Panc1 (cell line): ENCODE results near the gene KRTAP9-1. TPM values are rescaled to one million over a fixed set of nuclear protein-coding genes. Genes with fewer than 3 reads are reported as not detected.

Experiments used
- ATAC-seq: fragments of 200-7000 bp; cut with Tn5 transposase; 2 replicates; pipeline ENCODE4 v1.9.1; 2020; ENCODE audit warnings: mild to moderate bottlenecking, moderate library complexity
- BruUV-seq: library from RNA; stranded (reverse); fragments of 400-500 nt; replicated peaks from 2 replicates; lab custom pipeline; 2021; lab: Mats Ljungman, UMichigan
- CTCF ChIA-PET: fragments of 300-600 bp; sonication (Branson Sonifier 250); formaldehyde crosslinking; loops from one replicate; lab custom pipeline; 2022; ENCODE audit warnings: antibody characterized with exemption; lab: Charles Lee
- POLR2A ChIA-PET: fragments of 300-600 bp; sonication (Branson Sonifier 250); formaldehyde crosslinking; loops from one replicate; lab custom pipeline; 2022; ENCODE audit warnings: antibody characterized with exemption; lab: Charles Lee
- DNase-seq: peaks from one replicate; pipeline ENCODE4 v3.0.0-alpha.2; 2010; ENCODE audit warnings: low read depth, low spot score
- H3K27ac ChIP-seq: 2 replicates; pipeline ENCODE4 v1.5.1; 2011; ENCODE audit warnings: mild to moderate bottlenecking, low read length, inconsistent platforms
- H3K27me3 ChIP-seq: fragments of 200-500 bp; sonication (Bioruptor generic); 2 replicates; pipeline ENCODE4 v1.6.0; 2014; ENCODE audit warnings: low read length, inconsistent platforms; ENCODE audit not compliant: control insufficient read depth, insufficient read depth
- H3K36me3 ChIP-seq: fragments of 200-500 bp; sonication (Bioruptor generic); 2 replicates; pipeline ENCODE4 v1.5.1; 2014; ENCODE audit warnings: inconsistent platforms, mild to moderate bottlenecking, low read length, moderate library complexity; ENCODE audit not compliant: control insufficient read depth, insufficient read depth
- H3K4me1 ChIP-seq: 2 replicates; pipeline ENCODE4 v1.5.1; 2011; ENCODE audit warnings: inconsistent platforms, mild to moderate bottlenecking, low read length, moderate library complexity; ENCODE audit not compliant: control insufficient read depth, insufficient read depth
- H3K4me3 ChIP-seq, 2 experiments: 2 replicates each; pipeline ENCODE4 v1.5.1; 2011 to 2012; ENCODE audit warnings: low read depth in 2 of 2, low read length in 2 of 2, mild to moderate bottlenecking in 2 of 2, inconsistent platforms in 1 of 2, moderate library complexity in 1 of 2
- H3K9me3 ChIP-seq: fragments of 200-500 bp; sonication (Bioruptor generic); 2 replicates; pipeline ENCODE4 v1.5.1; 2014; ENCODE audit warnings: low read depth, mild to moderate bottlenecking, inconsistent platforms, low read length, moderate library complexity; ENCODE audit not compliant: control insufficient read depth, insufficient read depth
- POLR2AphosphoS5 ChIP-seq: IDR thresholded peaks from 2 replicates; pipeline ENCODE4 v1.6.1; 2012; ENCODE audit warnings: mild to moderate bottlenecking, low read depth, low read length, moderate library complexity
- SIN3A ChIP-seq: IDR thresholded peaks from 2 replicates; pipeline ENCODE4 v1.6.1; 2012; ENCODE audit warnings: low read depth, mild to moderate bottlenecking, low read length, moderate library complexity, borderline replicate concordance; ENCODE audit not compliant: insufficient read depth
- TCF7L2 ChIP-seq: IDR thresholded peaks from 2 replicates; pipeline ENCODE4 v1.6.1; 2011; ENCODE audit warnings: mild to moderate bottlenecking, low read depth, low read length, inconsistent platforms
- in situ Hi-C: cut with HindIII; loops from 2 replicates; pipeline ENCODE4 v1.10.0; 2016; ENCODE audit warnings: low sequenced_read_pairs, low pct_unique_long_range_greater_than_20kb
- intact Hi-C: fragments of 100-400 bp; cut with micrococcal nuclease; formaldehyde crosslinking; loops from one replicate; pipeline ENCODE4 v1.10.0; 2022; ENCODE audit not compliant: unreplicated experiment
- total RNA-seq: library from RNA; stranded (reverse); gene quantifications from one replicate; pipeline ENCODE4 v1.2.1, GENCODE V29; 2021; ENCODE audit not compliant: unreplicated experiment
- TF ChIP-seq, protein P1 (sequence below), 2 experiments: IDR thresholded peaks; 2 replicates each; pipeline ENCODE4 v1.6.1; 2011 to 2012; ENCODE audit warnings: low read depth in 2 of 2, control low read depth in 1 of 2, low read length in 1 of 2, mild to moderate bottlenecking in 1 of 2, moderate library complexity in 1 of 2; ENCODE audit not compliant: insufficient read depth in 1 of 2
- TF ChIP-seq, protein P2 (sequence below): fragments of 450-650 bp; IDR thresholded peaks from 2 replicates; pipeline ENCODE4 v1.5.1; 2017; ENCODE audit warnings: mild to moderate bottlenecking

Gene KRTAP9-1
- total RNA-seq, 1 experiment from 2014 or later: not detected

DNA sequence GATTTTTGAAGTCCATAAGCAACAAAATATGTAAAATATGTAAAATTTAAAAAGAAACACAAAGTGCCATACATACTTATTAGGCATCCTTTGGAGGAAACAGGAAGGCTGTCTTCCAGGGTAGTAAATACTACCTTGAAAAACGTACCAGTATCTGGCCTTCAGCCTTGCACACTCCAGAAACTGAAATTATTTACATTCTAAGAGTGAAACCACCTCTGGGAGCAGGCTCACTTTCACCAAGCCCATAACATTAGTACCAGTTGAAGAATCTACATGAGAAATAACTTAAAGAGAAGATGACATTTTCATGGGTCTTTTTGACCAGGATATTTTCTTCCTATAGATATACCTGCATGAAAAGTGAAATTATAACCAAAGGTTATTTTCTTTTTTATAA is 6.4 kb downstream of the KRTAP9-1 start:
- no peak overlapping the region for H3K27ac ChIP-seq
- DNase-seq: no peak
- no peaks in the 10 kb centered on the region for H3K9me3 ChIP-seq
- no peak overlapping the region for H3K4me3 ChIP-seq
- ChIA-PET CTCF (interaction anchor here (0.7 kb wide), 1 partner anchor 205 kb away, joined by 3 read pairs; no protein-coding TSS in a partner anchor), POLR2A (no interaction called here)
- H3K36me3 ChIP-seq: no peaks in the 10 kb centered on the region
- ATAC-seq: no peak
- TF ChIP-seq, protein P1, sequence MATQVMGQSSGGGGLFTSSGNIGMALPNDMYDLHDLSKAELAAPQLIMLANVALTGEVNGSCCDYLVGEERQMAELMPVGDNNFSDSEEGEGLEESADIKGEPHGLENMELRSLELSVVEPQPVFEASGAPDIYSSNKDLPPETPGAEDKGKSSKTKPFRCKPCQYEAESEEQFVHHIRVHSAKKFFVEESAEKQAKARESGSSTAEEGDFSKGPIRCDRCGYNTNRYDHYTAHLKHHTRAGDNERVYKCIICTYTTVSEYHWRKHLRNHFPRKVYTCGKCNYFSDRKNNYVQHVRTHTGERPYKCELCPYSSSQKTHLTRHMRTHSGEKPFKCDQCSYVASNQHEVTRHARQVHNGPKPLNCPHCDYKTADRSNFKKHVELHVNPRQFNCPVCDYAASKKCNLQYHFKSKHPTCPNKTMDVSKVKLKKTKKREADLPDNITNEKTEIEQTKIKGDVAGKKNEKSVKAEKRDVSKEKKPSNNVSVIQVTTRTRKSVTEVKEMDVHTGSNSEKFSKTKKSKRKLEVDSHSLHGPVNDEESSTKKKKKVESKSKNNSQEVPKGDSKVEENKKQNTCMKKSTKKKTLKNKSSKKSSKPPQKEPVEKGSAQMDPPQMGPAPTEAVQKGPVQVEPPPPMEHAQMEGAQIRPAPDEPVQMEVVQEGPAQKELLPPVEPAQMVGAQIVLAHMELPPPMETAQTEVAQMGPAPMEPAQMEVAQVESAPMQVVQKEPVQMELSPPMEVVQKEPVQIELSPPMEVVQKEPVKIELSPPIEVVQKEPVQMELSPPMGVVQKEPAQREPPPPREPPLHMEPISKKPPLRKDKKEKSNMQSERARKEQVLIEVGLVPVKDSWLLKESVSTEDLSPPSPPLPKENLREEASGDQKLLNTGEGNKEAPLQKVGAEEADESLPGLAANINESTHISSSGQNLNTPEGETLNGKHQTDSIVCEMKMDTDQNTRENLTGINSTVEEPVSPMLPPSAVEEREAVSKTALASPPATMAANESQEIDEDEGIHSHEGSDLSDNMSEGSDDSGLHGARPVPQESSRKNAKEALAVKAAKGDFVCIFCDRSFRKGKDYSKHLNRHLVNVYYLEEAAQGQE (IDR thresholded peaks at IDR 0.05; ENCODE audit: insufficient read depth in 1 of 2, low read depth in 2 of 2, low read length in 1 of 2): no peak
- TF ChIP-seq SIN3A (no peak), TCF7L2 (no peak), POLR2AphosphoS5 (no peak)
- TF ChIP-seq, protein P2, sequence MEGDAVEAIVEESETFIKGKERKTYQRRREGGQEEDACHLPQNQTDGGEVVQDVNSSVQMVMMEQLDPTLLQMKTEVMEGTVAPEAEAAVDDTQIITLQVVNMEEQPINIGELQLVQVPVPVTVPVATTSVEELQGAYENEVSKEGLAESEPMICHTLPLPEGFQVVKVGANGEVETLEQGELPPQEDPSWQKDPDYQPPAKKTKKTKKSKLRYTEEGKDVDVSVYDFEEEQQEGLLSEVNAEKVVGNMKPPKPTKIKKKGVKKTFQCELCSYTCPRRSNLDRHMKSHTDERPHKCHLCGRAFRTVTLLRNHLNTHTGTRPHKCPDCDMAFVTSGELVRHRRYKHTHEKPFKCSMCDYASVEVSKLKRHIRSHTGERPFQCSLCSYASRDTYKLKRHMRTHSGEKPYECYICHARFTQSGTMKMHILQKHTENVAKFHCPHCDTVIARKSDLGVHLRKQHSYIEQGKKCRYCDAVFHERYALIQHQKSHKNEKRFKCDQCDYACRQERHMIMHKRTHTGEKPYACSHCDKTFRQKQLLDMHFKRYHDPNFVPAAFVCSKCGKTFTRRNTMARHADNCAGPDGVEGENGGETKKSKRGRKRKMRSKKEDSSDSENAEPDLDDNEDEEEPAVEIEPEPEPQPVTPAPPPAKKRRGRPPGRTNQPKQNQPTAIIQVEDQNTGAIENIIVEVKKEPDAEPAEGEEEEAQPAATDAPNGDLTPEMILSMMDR: no peak
- intact Hi-C loops (no loop called here), in situ Hi-C loops (no loop called here)
- H3K4me1 ChIP-seq: no peaks in the 10 kb centered on the region
- BruUV-seq: no TSS peak
- H3K27me3 ChIP-seq: no peaks in the 10 kb centered on the region; the same call in 1 of the 2 replicates

- BruUV-seq: no TSS peak
- no peak for ATAC-seq
- no peaks in the 10 kb centered on the region for H3K36me3 ChIP-seq
- in situ Hi-C loops: no loop called here
- no peak overlapping the region for H3K27ac ChIP-seq
- no peak for DNase-seq
- intact Hi-C loops: no loop called here
- CTCF ChIA-PET: no interaction called here
- POLR2A ChIA-PET: no interaction called here
- H3K9me3 ChIP-seq: no peaks in the 10 kb centered on the region
- no peak overlapping the region for H3K4me3 ChIP-seq
- TF ChIP-seq POLR2AphosphoS5 (no peak), SIN3A (no peak), TCF7L2 (no peak)
- TF ChIP-seq, protein P2: no peak
- TF ChIP-seq, protein P1 (IDR thresholded peaks at IDR 0.05; ENCODE audit: insufficient read depth in 1 of 2, low read depth in 2 of 2, low read length in 1 of 2): no peak
- H3K27me3 ChIP-seq: no peaks in the 10 kb centered on the region; the same call in 1 of the 2 replicates
- H3K4me1 ChIP-seq: no peaks in the 10 kb centered on the region
Observed at GRCh38 chr17:41199421-41200078, 9.9 kb downstream of the KRTAP9-1 start.
